IPS-20b (cell line): ENCODE data around the gene OSBPL8.
"Not testable (repeated sequence)": the region's sequence is repeated elsewhere in the genome, so short reads cannot be mapped to it uniquely, and the experiment has no call there.

Experiments
- H3K27ac ChIP-seq: one replicate; pipeline ENCODE4 v1.5.1; 2013; ENCODE audit warnings: low read length
- H3K27me3 ChIP-seq: 2 replicates; pipeline ENCODE4 v1.6.1; 2013; ENCODE audit warnings: mild to moderate bottlenecking, low read length, inconsistent platforms; ENCODE audit not compliant: insufficient read depth
- H3K36me3 ChIP-seq: 2 replicates; pipeline ENCODE4 v1.6.1; 2013; ENCODE audit warnings: low read depth, mild to moderate bottlenecking, inconsistent platforms, low read length, moderate library complexity; ENCODE audit not compliant: insufficient read depth
- H3K4me1 ChIP-seq: 2 replicates; pipeline ENCODE4 v1.6.1; 2013; ENCODE audit warnings: mild to moderate bottlenecking, control low read depth, inconsistent platforms, low read length, moderate library complexity; ENCODE audit not compliant: insufficient read depth
- H3K4me3 ChIP-seq: 2 replicates; pipeline ENCODE4 v1.5.1; 2013; ENCODE audit warnings: mild to moderate bottlenecking, low read length, inconsistent platforms
- H3K9ac ChIP-seq: 2 replicates; pipeline ENCODE4 v1.6.1; 2013; ENCODE audit warnings: low read depth, mild to moderate bottlenecking, inconsistent platforms, low read length, moderate library complexity
- H3K9me3 ChIP-seq: 2 replicates; pipeline ENCODE4 v1.6.1; 2013; ENCODE audit warnings: mild to moderate bottlenecking, low read depth, low read length, inconsistent platforms; ENCODE audit not compliant: insufficient read depth

Gene OSBPL8

DNA sequence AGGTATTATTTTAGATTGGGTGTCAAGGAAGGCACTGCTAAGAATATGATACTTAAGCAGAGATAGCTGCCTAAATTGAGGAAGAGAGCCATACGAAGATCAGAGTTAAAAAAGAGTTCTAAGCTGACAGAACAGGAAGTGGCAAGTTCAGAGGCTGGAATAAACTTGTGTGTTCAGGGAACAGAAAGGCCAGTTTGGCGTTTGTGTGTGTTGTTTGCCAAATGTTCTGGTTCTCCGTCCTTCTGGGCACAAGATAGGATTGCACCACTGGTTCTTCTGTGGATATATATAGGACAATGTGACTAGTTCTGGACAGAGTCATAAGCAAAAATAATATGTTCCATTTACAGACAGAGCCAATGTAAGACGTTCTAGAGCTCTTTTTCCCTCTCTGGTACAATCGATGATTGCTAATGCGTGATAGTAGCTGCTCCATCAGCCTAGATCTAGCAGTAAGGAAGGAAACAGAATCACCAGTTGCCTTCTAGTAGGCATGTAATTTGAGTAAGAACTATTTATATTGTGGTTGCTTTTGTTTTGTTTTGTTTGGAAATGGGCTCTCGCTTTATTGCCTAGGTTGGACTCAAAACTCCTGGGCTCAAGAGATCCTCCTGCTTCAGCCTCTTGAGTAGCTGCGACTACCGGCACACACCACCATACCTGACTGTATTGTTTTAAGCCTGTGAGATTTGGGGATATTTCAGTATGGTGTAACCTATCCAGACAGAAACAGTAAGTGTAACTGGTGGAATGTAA, 218.7 kb downstream of the OSBPL8 start:
- Histone ChIP-seq H3K36me3 (no peaks in the 10 kb centered on the region), H3K9me3 (no peaks in the 10 kb centered on the region), H3K9ac (no peak overlapping the region), H3K27me3 (no peaks in the 10 kb centered on the region), H3K4me1 (no peaks in the 10 kb centered on the region), H3K27ac (no peak overlapping the region), H3K4me3 (no peak overlapping the region)

GRCh38 chr12:76337583-76337982, 222.0 kb downstream of the OSBPL8 start:
- no peaks in the 10 kb centered on the region for H3K27me3 ChIP-seq
- no peaks in the 10 kb centered on the region for H3K9me3 ChIP-seq
- H3K27ac ChIP-seq, result no peak overlapping the region
- no peaks in the 10 kb centered on the region for H3K36me3 ChIP-seq
- no peak overlapping the region for H3K9ac ChIP-seq
- H3K4me1 ChIP-seq, result no peaks in the 10 kb centered on the region
- H3K4me3 ChIP-seq, result no peak overlapping the region

DNA sequence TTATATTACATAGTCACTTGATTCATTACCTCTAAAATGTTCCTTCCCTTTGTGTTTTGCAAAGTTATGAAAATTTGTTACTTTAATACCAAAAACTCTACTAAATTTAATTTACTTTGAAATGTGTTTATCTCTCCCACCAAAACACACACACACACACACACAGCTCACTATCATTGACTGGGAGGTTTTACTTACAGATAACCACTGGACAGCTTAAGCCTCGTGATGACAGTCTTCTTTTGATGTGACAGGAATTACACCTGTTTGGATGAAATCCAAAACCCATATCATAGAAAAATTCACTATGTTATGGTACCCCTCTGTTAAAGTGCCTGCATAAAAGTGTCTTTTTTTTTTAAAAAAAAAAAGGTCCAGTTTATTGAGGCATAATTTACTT, 227.0 kb downstream of the OSBPL8 start:
- Histone ChIP-seq H3K27me3 (no peaks in the 10 kb centered on the region), H3K4me3 (no peak overlapping the region), H3K9me3 (peaks cover 6% of the 10 kb centered on the region; the same call in 1 of the 2 replicates), H3K27ac (no peak overlapping the region), H3K4me1 (0 out of 2 replicates have a peak, but pooled peaks cover 4% of the 10 kb centered on the region), H3K9ac (no peak overlapping the region), H3K36me3 (no peaks in the 10 kb centered on the region)

DNA sequence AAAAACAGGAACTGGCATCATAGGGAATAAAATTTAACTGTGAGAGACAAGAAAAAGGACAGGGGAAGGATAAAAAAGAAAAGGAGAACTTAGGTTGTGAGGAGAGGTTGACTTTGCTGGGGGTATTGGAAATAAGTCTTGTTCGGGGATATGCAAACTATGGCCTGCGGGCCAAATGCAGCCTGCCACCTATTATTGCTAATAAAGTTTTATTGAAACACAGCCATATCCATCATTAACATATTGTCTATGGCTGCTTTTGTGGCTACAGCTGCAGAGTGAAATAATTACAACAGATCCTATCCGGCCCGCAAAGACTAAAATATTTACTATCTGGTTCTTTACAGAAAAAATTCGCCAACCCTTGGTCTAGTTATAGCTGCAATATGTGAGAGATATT, 230.0 kb downstream of the OSBPL8 start:
- Histone ChIP-seq H3K27ac (no peak overlapping the region), H3K4me3 (no peak overlapping the region), H3K36me3 (no peaks in the 10 kb centered on the region), H3K9ac (no peak overlapping the region), H3K27me3 (no peaks in the 10 kb centered on the region), H3K9me3 (peaks cover 6% of the 10 kb centered on the region), H3K4me1 (0 out of 2 replicates have a peak, but pooled peaks cover 4% of the 10 kb centered on the region)

GRCh38 chr12:76329159-76329558, 230.4 kb downstream of the OSBPL8 start:
- Histone ChIP-seq H3K9me3 (peaks cover 6% of the 10 kb centered on the region), H3K27me3 (no peaks in the 10 kb centered on the region), H3K4me3 (no peak overlapping the region), H3K9ac (no peak overlapping the region), H3K36me3 (no peaks in the 10 kb centered on the region), H3K4me1 (0 out of 2 replicates have a peak, but pooled peaks cover 4% of the 10 kb centered on the region), H3K27ac (no peak overlapping the region)

DNA sequence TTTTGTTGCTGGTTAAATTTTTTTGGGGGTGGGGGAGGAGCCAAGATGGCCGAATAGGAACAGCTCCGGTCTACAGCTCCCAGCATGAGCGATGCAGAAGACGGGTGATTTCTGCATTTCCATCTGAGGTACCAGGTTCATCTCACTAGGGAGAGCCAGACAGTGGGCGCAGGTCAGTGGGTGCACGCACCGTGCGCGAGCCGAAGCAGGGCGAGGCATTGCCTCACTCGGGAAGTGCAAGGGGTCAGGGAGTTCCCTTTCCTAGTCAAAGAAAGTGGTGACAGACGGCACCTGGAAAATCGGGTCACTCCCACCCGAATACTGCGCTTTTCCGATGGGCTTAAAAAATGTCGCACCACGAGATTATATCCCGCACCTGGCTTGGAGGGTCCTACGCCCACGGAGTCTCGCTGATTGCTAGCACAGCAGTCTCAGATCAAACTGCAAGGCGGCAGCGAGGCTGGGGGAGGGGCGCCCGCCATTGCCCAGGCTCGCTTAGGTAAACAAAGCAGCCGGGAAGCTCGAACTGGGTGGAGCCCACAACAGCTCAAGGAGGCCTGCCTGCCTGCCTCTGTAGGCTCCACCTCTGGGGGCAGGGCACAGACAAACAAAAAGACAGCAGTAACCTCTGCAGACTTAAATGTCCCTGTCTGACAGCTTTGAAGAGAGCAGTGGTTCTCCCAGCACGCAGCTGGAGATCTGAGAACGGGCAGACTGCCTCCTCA, 239.8 kb downstream of the OSBPL8 start:
- H3K9ac ChIP-seq, H3K4me3 ChIP-seq, H3K36me3 ChIP-seq: not testable (repeated sequence)

GRCh38 chr12:76318773-76319594, 240.6 kb downstream of the OSBPL8 start:
- Histone ChIP-seq H3K27ac (no peak overlapping the region), H3K4me1 (no peaks in the 10 kb centered on the region), H3K9ac (no peak overlapping the region), H3K36me3 (no peaks in the 10 kb centered on the region), H3K27me3 (no peaks in the 10 kb centered on the region), H3K9me3 (no peaks in the 10 kb centered on the region), H3K4me3 (no peak overlapping the region)

More for the DNA sequence above, 239.8 kb downstream of the OSBPL8 start:
- not testable (repeated sequence) for H3K4me1 ChIP-seq, H3K27me3 ChIP-seq, H3K9me3 ChIP-seq, H3K27ac ChIP-seq

DNA sequence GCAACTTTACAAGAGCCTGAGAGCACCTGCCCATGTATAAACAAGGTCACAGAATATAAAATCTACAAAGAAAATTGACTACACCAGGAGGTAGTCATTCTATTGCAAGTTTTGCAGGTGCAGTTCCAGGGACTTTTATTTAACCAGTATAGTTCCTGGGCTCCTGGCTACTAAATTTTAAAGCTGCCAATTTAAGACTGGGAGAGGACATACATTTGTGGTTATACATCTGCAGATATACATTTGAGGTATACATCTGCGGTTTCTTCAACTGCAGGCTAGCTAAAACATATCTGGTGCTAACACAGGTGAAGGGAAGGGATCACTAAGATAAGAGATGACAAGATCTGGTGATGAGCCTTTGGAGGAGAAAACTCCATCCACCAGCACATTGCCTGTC, 241.6 kb downstream of the OSBPL8 start:
- Histone ChIP-seq H3K36me3 (no peaks in the 10 kb centered on the region), H3K4me3 (no peak overlapping the region), H3K9me3 (no peaks in the 10 kb centered on the region), H3K27ac (no peak overlapping the region), H3K27me3 (no peaks in the 10 kb centered on the region), H3K9ac (no peak overlapping the region), H3K4me1 (no peaks in the 10 kb centered on the region)

- H3K4me1 ChIP-seq, result peaks cover 7% of the 10 kb centered on the region; the same call in 1 of the 2 replicates
- no peak overlapping the region for H3K4me3 ChIP-seq
- H3K9ac ChIP-seq, result no peak overlapping the region
- no peaks in the 10 kb centered on the region for H3K36me3 ChIP-seq
- no peaks in the 10 kb centered on the region for H3K9me3 ChIP-seq
- H3K27ac ChIP-seq, result no peak overlapping the region
- no peaks in the 10 kb centered on the region for H3K27me3 ChIP-seq
These were observed 243.1 kb downstream of the OSBPL8 start for GRCh38 chr12:76316468-76316867.

DNA sequence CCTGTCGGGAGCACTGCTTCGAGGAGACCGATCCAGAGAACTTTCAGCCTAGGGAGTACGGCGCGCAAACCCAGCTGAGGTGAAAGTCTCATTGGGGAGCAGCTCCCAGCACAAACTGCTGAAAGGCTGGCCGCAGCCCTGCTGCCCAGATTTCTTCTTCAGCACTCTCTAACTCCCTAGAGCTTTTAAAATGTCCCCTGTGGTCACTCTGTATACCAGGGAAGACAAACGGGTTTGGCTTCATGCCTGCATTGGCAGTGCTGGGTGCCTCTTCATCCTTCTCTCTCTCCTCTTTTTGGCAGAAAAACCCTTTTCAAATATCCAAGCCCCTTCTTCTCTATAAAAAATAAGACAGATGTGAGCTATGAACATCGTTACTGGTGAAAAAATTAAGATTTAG, 246.3 kb downstream of the OSBPL8 start:
- no peak overlapping the region for H3K27ac ChIP-seq
- no peaks in the 10 kb centered on the region for H3K27me3 ChIP-seq
- H3K4me3 ChIP-seq, result no peak overlapping the region
- H3K9me3 ChIP-seq, result no peaks in the 10 kb centered on the region
- peaks cover 7% of the 10 kb centered on the region; the same call in 1 of the 2 replicates for H3K4me1 ChIP-seq
- H3K9ac ChIP-seq, result no peak overlapping the region
- no peaks in the 10 kb centered on the region for H3K36me3 ChIP-seq

DNA sequence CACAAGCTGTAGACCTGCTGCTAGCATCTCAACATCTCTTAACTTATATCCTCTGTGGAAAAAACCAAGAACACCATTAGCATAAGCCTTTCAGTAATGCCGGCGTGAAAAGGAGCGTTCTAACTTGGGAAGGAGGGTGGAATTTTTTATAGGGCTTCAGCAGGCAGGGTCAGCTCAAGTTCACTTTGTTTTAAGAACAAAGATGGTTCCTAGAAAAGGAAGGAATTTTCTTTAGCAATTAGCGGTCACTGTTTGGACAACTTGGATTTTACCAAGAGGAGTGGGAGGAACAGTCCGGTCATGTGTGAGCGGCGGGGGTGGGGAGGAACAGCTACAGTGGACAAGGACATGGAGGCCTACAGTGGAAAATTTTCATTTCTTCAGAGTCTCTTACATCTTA, 247.3 kb downstream of the OSBPL8 start:
- no peak overlapping the region for H3K27ac ChIP-seq
- H3K9ac ChIP-seq, result no peak overlapping the region
- no peaks in the 10 kb centered on the region for H3K27me3 ChIP-seq
- H3K36me3 ChIP-seq, result no peaks in the 10 kb centered on the region
- H3K4me1 ChIP-seq, result peaks cover 7% of the 10 kb centered on the region; the same call in 1 of the 2 replicates
- H3K4me3 ChIP-seq, result no peak overlapping the region
- H3K9me3 ChIP-seq, result no peaks in the 10 kb centered on the region
